GM23248 (cell line): ENCODE measurements around the gene C1RL.

ENCODE experiments used
- EZH2 ChIP-seq: fragments of 200-600 bp; sonication (generic); IDR thresholded peaks from 2 replicates; pipeline ENCODE4 v1.6.1; 2018; ENCODE audit warnings: antibody characterized with exemption, mild to moderate bottlenecking; ENCODE audit not compliant: insufficient read depth, poor library complexity, severe bottlenecking
- EZH2phosphoT487 ChIP-seq: fragments of 200-600 bp; sonication (generic); IDR thresholded peaks from 2 replicates; pipeline ENCODE4 v1.6.1; 2018; ENCODE audit warnings: antibody characterized with exemption, moderate library complexity, mild to moderate bottlenecking, low read depth; ENCODE audit not compliant: insufficient read depth

DNA sequence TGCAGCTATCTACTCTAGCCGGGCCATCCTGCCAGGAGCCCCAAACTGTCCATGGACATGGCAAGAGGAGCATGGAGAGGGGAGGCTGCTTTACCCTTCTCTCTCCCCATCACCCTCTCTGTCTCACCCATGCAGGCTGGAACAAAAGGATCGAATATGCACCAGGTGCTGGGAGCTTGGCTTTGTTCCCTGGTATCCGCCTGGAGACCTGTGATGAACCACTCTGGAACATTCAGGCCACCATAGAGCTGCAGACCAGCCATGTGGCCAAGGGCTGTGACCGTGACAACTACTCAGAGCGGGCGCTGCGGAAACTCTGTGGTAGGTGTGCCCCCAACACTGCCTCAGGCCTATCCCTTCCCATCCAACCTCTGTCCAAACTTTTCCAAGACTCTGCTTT, 27.1 kb upstream of the C1RL start:
- TF ChIP-seq EZH2: no peak
- TF ChIP-seq EZH2phosphoT487: no peak
